Ascending aorta (tissue), 2 donors: ENCODE measurements around the gene TBC1D22B. TPM values are rescaled to one million over a fixed set of nuclear protein-coding genes. Genes with fewer than 3 reads are reported as not detected.

Experiments
- DNase-seq, 2 donors: peaks; one replicate each; pipeline ENCODE4 v3.0.0-alpha.2; 2019; ENCODE audit warnings: low spot score in 2 of 2
- H3K27ac ChIP-seq, 2 donors: fragments of 200-600 bp; sonication (generic); one replicate each; pipeline ENCODE4 v1.5.1; 2016 to 2017; ENCODE audit warnings: mild to moderate bottlenecking in 1 of 2
- H3K27me3 ChIP-seq: fragments of 200-600 bp; sonication (generic); one replicate; pipeline ENCODE4 v1.5.1; 2017
- H3K36me3 ChIP-seq, 2 donors: fragments of 200-600 bp; sonication (generic); one replicate each; pipeline ENCODE4 v1.5.1; 2016
- H3K4me1 ChIP-seq, 2 donors: fragments of 200-600 bp; sonication (generic); one replicate each; pipeline ENCODE4 v1.5.1; 2016 to 2017; ENCODE audit warnings: mild to moderate bottlenecking in 1 of 2
- H3K4me3 ChIP-seq, 2 donors: fragments of 200-600 bp; sonication (generic); one replicate each; pipeline ENCODE4 v1.5.1; 2016 to 2017; ENCODE audit warnings: mild to moderate bottlenecking in 1 of 2
- H3K9me3 ChIP-seq, 2 donors: fragments of 200-600 bp; sonication (generic); one replicate each; pipeline ENCODE4 v1.5.1; 2016
- CTCF ChIP-seq, 3 experiments: fragments of 200-600 bp in 2 of 3; fragments of 450-650 bp in 1 of 3; sonication (generic) in 2 of 3; IDR thresholded peaks; one replicate each; pipeline ENCODE4 v1.5.1; 2016 to 2019; ENCODE audit warnings: antibody characterized with exemption in 3 of 3, mild to moderate bottlenecking in 1 of 3, moderate library complexity in 1 of 3
- intact Hi-C: fragments of 100-400 bp; cut with DNase I; formaldehyde crosslinking; loops from one replicate; pipeline ENCODE4 v1.15.1; 2023
- total RNA-seq: library from RNA; depleted of rRNA; stranded (reverse); fragments of >200 nt; gene quantifications from one replicate; pipeline ENCODE4 v1.1.0, GENCODE V29; 2016

The TBC1D22B gene
- total RNA-seq, 1 donor from 2014 or later, result 11.1 TPM

- peaks cover 48 to 59% of the 10 kb centered on the region in 2 donors for H3K36me3 ChIP-seq
- intact Hi-C loops, result no loop called here
- no peaks in the 10 kb centered on the region for H3K9me3 ChIP-seq
- DNase-seq, result no peak
- H3K27me3 ChIP-seq, result no peaks in the 10 kb centered on the region
- H3K4me3 ChIP-seq, result no peak overlapping the region
- no peak overlapping the region for H3K27ac ChIP-seq
- peaks cover 0 to 6% of the 10 kb centered on the region in 2 donors for H3K4me1 ChIP-seq
- no peak for TF ChIP-seq CTCF (IDR thresholded peaks at IDR 0.05)
These were observed 56.3 kb downstream of the TBC1D22B start for GRCh38 chr6:37313723-37314486.

- Histone ChIP-seq H3K9me3 (no peaks in the 10 kb centered on the region), H3K27ac (no peak overlapping the region), H3K4me3 (no peak overlapping the region), H3K27me3 (no peaks in the 10 kb centered on the region), H3K36me3 (peaks cover 56 to 62% of the 10 kb centered on the region in 2 donors), H3K4me1 (no peaks in the 10 kb centered on the region)
- DNase-seq, result no peak
- TF ChIP-seq CTCF (IDR thresholded peaks at IDR 0.05), result peak in 1 of 3 experiments; percentile 34
- intact Hi-C loops, result no loop called here
These were observed 57.0 kb downstream of the TBC1D22B start for GRCh38 chr6:37314487-37315156.

- Histone ChIP-seq H3K4me3 (no peak overlapping the region), H3K36me3 (peaks cover 60 to 68% of the 10 kb centered on the region in 2 donors), H3K27ac (no peak overlapping the region), H3K9me3 (no peaks in the 10 kb centered on the region), H3K27me3 (no peaks in the 10 kb centered on the region), H3K4me1 (no peaks in the 10 kb centered on the region)
- peak in 1 of 3 experiments; percentile 1 for TF ChIP-seq CTCF (IDR thresholded peaks at IDR 0.05)
- intact Hi-C loops, result no loop called here
- no peak for DNase-seq
These were observed 57.6 kb downstream of the TBC1D22B start for GRCh38 chr6:37315157-37315515.

- no peak overlapping the region for H3K27ac ChIP-seq
- peaks cover 62 to 70% of the 10 kb centered on the region in 2 donors for H3K36me3 ChIP-seq
- no peaks in the 10 kb centered on the region for H3K9me3 ChIP-seq
- no peak for DNase-seq
- no peaks in the 10 kb centered on the region for H3K27me3 ChIP-seq
- intact Hi-C loops, result no loop called here
- no peak for TF ChIP-seq CTCF (IDR thresholded peaks at IDR 0.05)
- H3K4me1 ChIP-seq, result no peaks in the 10 kb centered on the region
- H3K4me3 ChIP-seq, result no peak overlapping the region
These were observed 58.5 kb downstream of the TBC1D22B start for GRCh38 chr6:37316071-37316470.

GRCh38 chr6:37317312-37318038 is 59.9 kb downstream of the TBC1D22B start:
- Histone ChIP-seq H3K4me1 (no peaks in the 10 kb centered on the region), H3K27me3 (no peaks in the 10 kb centered on the region), H3K4me3 (no peak overlapping the region), H3K36me3 (peaks cover 72 to 73% of the 10 kb centered on the region in 2 donors), H3K27ac (no peak overlapping the region), H3K9me3 (no peaks in the 10 kb centered on the region)
- TF ChIP-seq CTCF (IDR thresholded peaks at IDR 0.05), result no peak
- DNase-seq, result no peak
- intact Hi-C loops, result no loop called here
